Memory B cell (primary cell): ENCODE data around the gene SH3RF3.
"Not testable (repeated sequence)": the region's sequence is repeated elsewhere in the genome, so short reads cannot be mapped to it uniquely, and the experiment has no call there.

ENCODE experiments used
- ATAC-seq: fragments of 150-1000 bp; cut with Tn5 transposase; 2 replicates; pipeline ENCODE4 v1.10.0; 2021; ENCODE audit warnings: low read depth, mild to moderate bottlenecking, moderate library complexity
- DNase-seq, 2 donors: peaks; one replicate each; pipeline ENCODE4 v3.0.0; 2022; ENCODE audit warnings: low spot score in 2 of 2
- H3K27ac Mint-ChIP-seq: one replicate; pipeline ENCODE4 v1.8.0; 2022; ENCODE audit warnings: mild to moderate bottlenecking, moderate library complexity, mixed read lengths
- H3K27me3 Mint-ChIP-seq: one replicate; pipeline ENCODE4 v1.8.0; 2022; ENCODE audit warnings: mixed read lengths
- H3K36me3 Mint-ChIP-seq: one replicate; pipeline ENCODE4 v1.8.0; 2022; ENCODE audit warnings: mild to moderate bottlenecking, mixed read lengths
- H3K4me1 Mint-ChIP-seq: one replicate; pipeline ENCODE4 v1.8.0; 2022; ENCODE audit warnings: mixed read lengths
- H3K4me3 Mint-ChIP-seq: one replicate; pipeline ENCODE4 v1.8.0; 2022; ENCODE audit warnings: mild to moderate bottlenecking, moderate library complexity, mixed read lengths
- H3K9me3 Mint-ChIP-seq: one replicate; pipeline ENCODE4 v1.8.0; 2022; ENCODE audit warnings: mixed read lengths

The SH3RF3 gene

GRCh38 chr2:109527079-109527478 is 398.1 kb downstream of the SH3RF3 start:
- peaks cover 16% of the 10 kb centered on the region for H3K27me3 Mint-ChIP-seq
- H3K4me1 Mint-ChIP-seq = no peaks in the 10 kb centered on the region
- no peaks in the 10 kb centered on the region for H3K9me3 Mint-ChIP-seq
- no peak overlapping the region for H3K4me3 Mint-ChIP-seq
- H3K27ac Mint-ChIP-seq = no peak overlapping the region
- ATAC-seq = no peak
- H3K36me3 Mint-ChIP-seq = no peaks in the 10 kb centered on the region
- no peak for DNase-seq

- H3K27ac Mint-ChIP-seq = no peak overlapping the region
- no peaks in the 10 kb centered on the region for H3K9me3 Mint-ChIP-seq
- H3K4me1 Mint-ChIP-seq = no peaks in the 10 kb centered on the region
- DNase-seq (no peak), ATAC-seq (no peak)
- peaks cover 16% of the 10 kb centered on the region for H3K27me3 Mint-ChIP-seq
- H3K4me3 Mint-ChIP-seq = no peak overlapping the region
- H3K36me3 Mint-ChIP-seq = no peaks in the 10 kb centered on the region
These were observed 399.1 kb downstream of the SH3RF3 start for GRCh38 chr2:109527846-109528705.

- H3K27me3 Mint-ChIP-seq = peaks cover 16% of the 10 kb centered on the region
- H3K27ac Mint-ChIP-seq = no peak overlapping the region
- no peak overlapping the region for H3K4me3 Mint-ChIP-seq
- ATAC-seq = no peak
- no peaks in the 10 kb centered on the region for H3K36me3 Mint-ChIP-seq
- no peaks in the 10 kb centered on the region for H3K9me3 Mint-ChIP-seq
- H3K4me1 Mint-ChIP-seq = no peaks in the 10 kb centered on the region
- no peak for DNase-seq
These were observed 400.0 kb downstream of the SH3RF3 start for GRCh38 chr2:109528811-109529501.

DNA sequence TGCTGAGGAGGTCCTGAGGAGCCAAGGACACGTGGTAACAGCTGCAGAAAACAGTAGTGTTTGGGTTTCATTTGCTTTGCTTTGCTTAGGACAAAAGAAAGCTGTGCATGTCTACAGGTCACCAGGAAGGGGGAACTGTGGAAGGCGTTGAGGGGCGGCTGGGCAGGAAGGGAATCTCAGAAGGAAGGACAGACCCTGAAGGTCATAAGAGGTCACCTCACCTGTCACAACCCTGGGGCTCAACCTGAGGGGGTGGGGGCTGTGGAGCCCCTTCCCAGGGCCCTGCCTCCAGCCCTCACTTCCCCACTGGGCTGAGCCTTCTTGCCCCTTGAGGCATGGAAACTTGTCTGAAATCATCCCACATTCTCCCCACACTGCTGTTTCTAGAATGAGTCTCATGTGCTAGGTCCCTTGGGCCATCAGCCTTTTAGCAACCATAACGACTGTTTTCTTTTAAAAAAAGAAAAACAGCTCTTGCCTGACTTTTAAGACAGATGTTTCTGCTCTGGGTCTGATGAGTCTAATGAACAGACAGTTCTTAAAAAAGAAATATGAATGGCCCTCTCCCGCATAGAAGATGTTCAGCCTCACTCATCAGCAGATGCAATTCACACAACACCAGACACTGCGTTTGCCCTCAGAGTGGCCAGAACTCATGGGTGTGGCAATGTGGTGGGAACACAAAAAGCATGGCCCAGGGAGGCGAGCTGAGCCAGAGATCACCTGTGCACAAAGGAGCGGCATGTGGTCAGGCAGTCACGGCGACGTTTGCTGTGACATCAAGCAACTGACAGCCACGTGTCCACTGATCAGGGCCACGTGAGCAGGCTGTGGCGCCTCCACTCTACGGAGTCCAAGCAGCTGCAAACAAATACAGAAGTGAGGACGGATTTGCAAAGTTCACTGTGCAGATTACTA is 400.8 kb downstream of the SH3RF3 start:
- peaks cover 16% of the 10 kb centered on the region for H3K27me3 Mint-ChIP-seq
- no peak overlapping the region for H3K27ac Mint-ChIP-seq
- H3K4me3 Mint-ChIP-seq = no peak overlapping the region
- no peaks in the 10 kb centered on the region for H3K36me3 Mint-ChIP-seq
- H3K4me1 Mint-ChIP-seq = no peaks in the 10 kb centered on the region
- DNase-seq = no peak
- no peaks in the 10 kb centered on the region for H3K9me3 Mint-ChIP-seq
- no peak for ATAC-seq

GRCh38 chr2:109530712-109531111 is 401.7 kb downstream of the SH3RF3 start:
- Mint-ChIP-seq H3K9me3 (no peaks in the 10 kb centered on the region), H3K27ac (no peak overlapping the region), H3K4me3 (no peak overlapping the region), H3K36me3 (no peaks in the 10 kb centered on the region), H3K27me3 (peaks cover 16% of the 10 kb centered on the region), H3K4me1 (no peaks in the 10 kb centered on the region)
- DNase-seq = no peak
- ATAC-seq = no peak

DNA sequence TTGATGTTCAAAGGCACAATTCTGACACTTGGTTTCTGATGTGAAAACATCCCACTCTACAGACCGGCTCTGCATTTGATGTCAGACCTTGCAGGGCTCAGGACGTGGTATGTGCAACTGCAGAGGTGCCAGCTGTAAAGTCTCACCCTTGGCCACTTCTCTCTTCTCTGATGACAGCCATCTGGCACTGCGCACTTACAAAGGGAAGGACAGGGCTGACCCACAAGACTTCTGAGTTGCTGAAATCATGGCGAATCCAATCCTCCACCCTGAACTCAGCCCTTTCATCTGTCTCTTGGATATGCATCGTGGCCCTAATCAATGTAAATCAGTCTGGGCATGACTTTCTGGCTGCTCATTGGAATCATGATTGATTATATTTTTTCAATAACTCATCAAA is 402.2 kb downstream of the SH3RF3 start:
- H3K27me3 Mint-ChIP-seq = peaks cover 16% of the 10 kb centered on the region
- no peak overlapping the region for H3K4me3 Mint-ChIP-seq
- no peak overlapping the region for H3K27ac Mint-ChIP-seq
- DNase-seq (no peak), ATAC-seq (no peak)
- H3K9me3 Mint-ChIP-seq = no peaks in the 10 kb centered on the region
- H3K36me3 Mint-ChIP-seq = no peaks in the 10 kb centered on the region
- no peaks in the 10 kb centered on the region for H3K4me1 Mint-ChIP-seq

DNA sequence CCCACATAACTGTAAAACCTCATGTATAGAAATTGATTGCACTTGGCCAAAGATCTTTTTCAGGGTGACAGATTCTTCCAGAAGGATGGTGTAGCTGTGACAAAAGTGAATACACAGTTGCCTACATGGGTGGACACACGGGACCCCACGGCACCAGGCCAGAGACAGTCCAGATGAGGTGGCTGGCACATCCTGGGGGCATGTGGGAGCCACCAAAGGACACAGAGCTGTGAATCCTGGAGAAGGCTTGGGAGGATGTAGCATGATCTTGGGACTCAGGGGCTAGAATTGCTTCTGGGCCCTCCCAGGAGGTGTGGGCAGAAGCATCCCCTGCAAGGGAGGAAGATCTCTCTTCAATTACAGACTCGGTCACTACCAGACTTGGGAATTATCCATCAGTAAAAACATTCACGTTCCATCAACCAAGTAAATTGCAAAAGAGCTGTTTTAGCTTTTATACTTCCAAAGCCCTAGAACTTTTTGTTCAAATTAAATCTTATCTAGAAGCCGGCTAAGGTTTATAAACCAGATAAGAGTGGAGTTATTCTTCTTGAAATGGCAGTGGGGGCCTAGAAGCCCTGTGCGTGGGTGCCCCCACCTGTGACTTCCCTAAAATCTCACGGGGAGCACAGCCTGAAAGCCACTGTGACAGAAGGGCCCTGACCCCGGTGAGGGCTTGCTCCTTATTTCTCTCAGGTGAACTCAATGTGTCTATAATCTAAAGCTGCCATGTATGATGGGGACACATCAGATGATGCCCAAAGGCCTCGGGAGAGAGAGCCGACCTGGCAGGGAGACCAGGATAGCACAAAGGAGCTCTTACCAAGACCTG is 403.1 kb downstream of the SH3RF3 start:
- Mint-ChIP-seq H3K4me1 (no peaks in the 10 kb centered on the region), H3K27me3 (peaks cover 16% of the 10 kb centered on the region), H3K4me3 (no peak overlapping the region), H3K36me3 (no peaks in the 10 kb centered on the region), H3K27ac (no peak overlapping the region), H3K9me3 (no peaks in the 10 kb centered on the region)
- ATAC-seq (no peak), DNase-seq (no peak)

GRCh38 chr2:109532728-109533076 is 403.7 kb downstream of the SH3RF3 start:
- H3K27me3 Mint-ChIP-seq = peaks cover 14% of the 10 kb centered on the region
- no peaks in the 10 kb centered on the region for H3K36me3 Mint-ChIP-seq
- H3K9me3 Mint-ChIP-seq = no peaks in the 10 kb centered on the region
- no peak overlapping the region for H3K4me3 Mint-ChIP-seq
- DNase-seq (no peak), ATAC-seq (no peak)
- H3K4me1 Mint-ChIP-seq = no peaks in the 10 kb centered on the region
- H3K27ac Mint-ChIP-seq = no peak overlapping the region

GRCh38 chr2:109533823-109534222 is 404.8 kb downstream of the SH3RF3 start:
- DNase-seq = no peak
- Mint-ChIP-seq H3K36me3 (no peaks in the 10 kb centered on the region), H3K27ac (no peak overlapping the region), H3K4me1 (no peaks in the 10 kb centered on the region), H3K27me3 (peaks cover 10% of the 10 kb centered on the region), H3K9me3 (no peaks in the 10 kb centered on the region), H3K4me3 (no peak overlapping the region)
- no peak for ATAC-seq

- H3K4me1 Mint-ChIP-seq = no peaks in the 10 kb centered on the region
- peaks cover 8% of the 10 kb centered on the region for H3K27me3 Mint-ChIP-seq
- ATAC-seq (no peak), DNase-seq (no peak)
- no peak overlapping the region for H3K4me3 Mint-ChIP-seq
- no peaks in the 10 kb centered on the region for H3K36me3 Mint-ChIP-seq
- H3K9me3 Mint-ChIP-seq = no peaks in the 10 kb centered on the region
- no peak overlapping the region for H3K27ac Mint-ChIP-seq
These were observed 406.4 kb downstream of the SH3RF3 start for GRCh38 chr2:109535217-109535946.

GRCh38 chr2:109536556-109536955 is 407.6 kb downstream of the SH3RF3 start:
- H3K9me3 Mint-ChIP-seq, H3K4me1 Mint-ChIP-seq, H3K27ac Mint-ChIP-seq, DNase-seq, ATAC-seq, H3K27me3 Mint-ChIP-seq, H3K4me3 Mint-ChIP-seq, H3K36me3 Mint-ChIP-seq: not testable (repeated sequence)

DNA sequence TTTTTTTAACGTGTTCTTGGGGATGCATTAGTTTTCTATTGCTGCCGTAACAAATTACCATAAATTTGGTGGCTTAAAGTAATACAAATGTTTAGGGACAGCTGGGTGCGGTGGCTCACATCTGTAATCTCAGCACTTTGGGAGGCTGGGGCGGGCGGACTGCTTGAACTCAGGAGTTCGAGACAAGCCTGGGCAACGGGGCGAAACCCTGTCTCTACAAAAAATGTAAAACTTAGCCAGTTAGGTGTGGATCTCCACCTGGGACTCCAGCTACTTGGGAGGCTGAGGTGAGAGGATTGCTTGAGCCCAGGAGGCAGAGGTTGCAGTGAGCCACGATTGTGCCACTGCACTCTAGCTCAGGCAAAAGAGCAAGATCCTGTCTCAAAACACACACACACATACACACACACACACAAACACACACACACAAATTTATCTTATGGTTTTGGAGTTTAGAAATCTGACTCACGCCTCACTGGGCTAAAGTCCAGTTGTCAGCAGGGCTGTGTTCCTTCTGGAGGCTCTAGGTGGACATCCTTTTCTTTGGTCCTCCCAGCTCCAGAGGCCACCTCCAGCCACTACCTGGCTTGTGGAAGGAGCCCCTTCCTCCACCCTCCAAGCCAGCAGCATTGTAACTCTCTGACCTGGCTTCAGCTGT is 408.7 kb downstream of the SH3RF3 start:
- ATAC-seq (no peak), DNase-seq (no peak)
- H3K9me3 Mint-ChIP-seq = no peaks in the 10 kb centered on the region
- H3K4me3 Mint-ChIP-seq = no peak overlapping the region
- H3K4me1 Mint-ChIP-seq = no peaks in the 10 kb centered on the region
- peaks cover 9% of the 10 kb centered on the region for H3K27me3 Mint-ChIP-seq
- no peaks in the 10 kb centered on the region for H3K36me3 Mint-ChIP-seq
- no peak overlapping the region for H3K27ac Mint-ChIP-seq
